GM19240 (cell line): ENCODE results near the gene DIP2C.

ENCODE experiments used
- DNase-seq: peaks from one replicate; pipeline ENCODE4 v3.0.0; 2011; ENCODE audit warnings: low spot score; ENCODE audit not compliant: insufficient read length

Gene DIP2C, protein sequence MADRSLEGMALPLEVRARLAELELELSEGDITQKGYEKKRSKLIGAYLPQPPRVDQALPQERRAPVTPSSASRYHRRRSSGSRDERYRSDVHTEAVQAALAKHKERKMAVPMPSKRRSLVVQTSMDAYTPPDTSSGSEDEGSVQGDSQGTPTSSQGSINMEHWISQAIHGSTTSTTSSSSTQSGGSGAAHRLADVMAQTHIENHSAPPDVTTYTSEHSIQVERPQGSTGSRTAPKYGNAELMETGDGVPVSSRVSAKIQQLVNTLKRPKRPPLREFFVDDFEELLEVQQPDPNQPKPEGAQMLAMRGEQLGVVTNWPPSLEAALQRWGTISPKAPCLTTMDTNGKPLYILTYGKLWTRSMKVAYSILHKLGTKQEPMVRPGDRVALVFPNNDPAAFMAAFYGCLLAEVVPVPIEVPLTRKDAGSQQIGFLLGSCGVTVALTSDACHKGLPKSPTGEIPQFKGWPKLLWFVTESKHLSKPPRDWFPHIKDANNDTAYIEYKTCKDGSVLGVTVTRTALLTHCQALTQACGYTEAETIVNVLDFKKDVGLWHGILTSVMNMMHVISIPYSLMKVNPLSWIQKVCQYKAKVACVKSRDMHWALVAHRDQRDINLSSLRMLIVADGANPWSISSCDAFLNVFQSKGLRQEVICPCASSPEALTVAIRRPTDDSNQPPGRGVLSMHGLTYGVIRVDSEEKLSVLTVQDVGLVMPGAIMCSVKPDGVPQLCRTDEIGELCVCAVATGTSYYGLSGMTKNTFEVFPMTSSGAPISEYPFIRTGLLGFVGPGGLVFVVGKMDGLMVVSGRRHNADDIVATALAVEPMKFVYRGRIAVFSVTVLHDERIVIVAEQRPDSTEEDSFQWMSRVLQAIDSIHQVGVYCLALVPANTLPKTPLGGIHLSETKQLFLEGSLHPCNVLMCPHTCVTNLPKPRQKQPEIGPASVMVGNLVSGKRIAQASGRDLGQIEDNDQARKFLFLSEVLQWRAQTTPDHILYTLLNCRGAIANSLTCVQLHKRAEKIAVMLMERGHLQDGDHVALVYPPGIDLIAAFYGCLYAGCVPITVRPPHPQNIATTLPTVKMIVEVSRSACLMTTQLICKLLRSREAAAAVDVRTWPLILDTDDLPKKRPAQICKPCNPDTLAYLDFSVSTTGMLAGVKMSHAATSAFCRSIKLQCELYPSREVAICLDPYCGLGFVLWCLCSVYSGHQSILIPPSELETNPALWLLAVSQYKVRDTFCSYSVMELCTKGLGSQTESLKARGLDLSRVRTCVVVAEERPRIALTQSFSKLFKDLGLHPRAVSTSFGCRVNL (N-terminal part only)

DNA sequence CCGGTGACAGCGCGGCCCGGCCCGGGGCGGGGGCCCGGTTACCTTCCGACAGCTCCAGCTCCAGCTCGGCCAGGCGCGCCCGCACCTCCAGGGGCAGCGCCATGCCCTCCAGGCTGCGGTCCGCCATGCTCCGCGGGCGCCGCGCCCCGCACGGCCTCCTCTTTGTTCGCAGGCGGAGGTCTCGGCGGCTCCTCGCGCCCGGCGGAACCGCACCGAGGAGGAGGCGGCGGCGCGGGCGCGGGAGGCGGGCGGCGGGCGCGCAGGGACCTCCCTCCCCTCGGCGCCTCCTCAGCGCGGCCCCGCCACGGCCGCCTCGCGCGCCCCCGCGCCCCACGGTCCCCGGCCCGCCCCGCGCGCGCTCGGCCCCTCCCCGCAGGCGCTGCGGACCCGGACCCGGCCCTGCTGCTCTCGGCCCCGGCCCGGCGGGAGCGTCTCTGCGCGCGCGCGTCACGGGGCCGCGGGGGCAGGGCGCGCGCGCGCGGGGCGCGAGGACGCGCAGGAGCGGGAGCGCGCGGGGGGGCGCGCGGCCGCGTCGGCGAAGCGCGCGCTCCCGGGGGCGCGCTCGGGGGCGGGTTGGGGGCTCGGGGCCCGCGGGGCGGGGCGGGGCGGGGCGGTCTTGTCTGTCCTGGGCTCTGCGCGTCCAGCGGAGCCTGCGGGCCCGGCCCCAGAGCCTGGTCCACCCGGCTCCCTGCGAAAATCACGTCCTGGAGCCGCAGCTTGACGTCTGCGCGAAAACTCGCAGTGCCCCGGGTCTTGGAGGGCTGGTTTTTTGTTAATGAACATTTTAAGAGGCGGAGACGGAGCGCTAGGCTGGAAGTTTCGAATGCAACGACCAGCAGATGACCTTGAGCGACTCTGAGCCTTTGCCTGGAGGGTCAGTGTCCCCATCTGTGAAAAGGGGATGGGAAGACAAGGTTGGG, at the start of gene DIP2C:
Gene DIP2C, minus strand, starts transcription at position 217 of the 920 bp plus-strand sequence. Its CDS starts 90 bp downstream, at position 127.
- no peak for DNase-seq

DNA sequence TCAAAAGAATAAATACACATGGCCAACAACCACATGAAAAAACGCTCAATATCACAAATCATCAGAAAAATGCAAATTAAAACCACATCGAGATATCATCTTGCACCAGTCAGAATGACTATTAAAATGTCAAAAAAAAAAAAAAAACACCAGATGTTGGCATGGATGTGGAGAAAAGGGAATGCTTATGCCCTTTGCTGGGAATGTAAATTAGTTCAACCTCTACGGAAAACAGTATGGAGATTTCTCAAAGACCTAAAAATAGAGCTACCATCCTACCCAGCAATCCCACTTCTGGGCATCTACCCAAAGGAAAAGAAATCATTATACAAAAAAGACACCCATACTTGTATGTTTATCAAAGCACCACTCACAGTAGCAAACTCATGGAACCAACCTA, 45.0 kb upstream of the DIP2C start:
- no peak for DNase-seq

DNA sequence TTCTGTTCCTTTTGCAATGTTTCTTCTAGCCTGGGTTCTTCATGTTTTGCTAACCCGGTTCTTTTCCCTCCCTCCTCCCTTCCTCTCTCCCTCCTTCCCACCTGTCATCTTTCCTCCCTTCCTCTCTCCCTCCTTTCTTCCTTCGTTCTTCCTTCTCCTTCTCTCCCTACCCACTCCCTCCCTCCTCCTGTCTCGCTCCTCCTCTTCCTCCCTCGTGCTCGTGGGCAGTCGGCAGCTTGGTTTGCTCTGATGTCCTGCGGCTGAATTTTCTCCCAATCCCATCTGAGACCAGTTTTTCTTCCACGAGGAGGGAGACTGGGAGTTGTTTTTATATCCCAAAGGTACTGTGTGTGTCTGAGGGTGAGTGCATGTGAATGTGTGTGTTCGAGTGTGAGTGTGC, 43.6 kb upstream of the DIP2C start:
- no peak for DNase-seq

DNA sequence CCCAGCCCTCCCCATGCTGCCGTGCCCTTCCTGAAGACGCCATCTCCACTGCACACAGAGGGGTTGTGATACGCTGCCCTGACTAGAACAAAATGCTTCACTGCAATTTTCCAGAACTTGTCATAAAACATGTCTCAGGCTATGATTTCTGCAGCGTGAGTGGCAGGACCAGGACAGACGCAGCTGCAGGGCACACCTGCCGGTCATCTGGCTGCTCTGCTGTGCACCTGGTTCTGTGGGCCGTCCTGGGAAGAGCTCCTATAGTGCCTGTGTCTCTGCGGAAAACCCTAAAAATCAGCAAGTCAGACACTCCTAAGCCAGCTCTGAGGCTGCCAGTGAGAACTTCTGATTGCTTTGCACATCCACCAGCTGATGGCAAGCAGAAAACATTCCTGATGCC, 39.7 kb upstream of the DIP2C start:
- no peak for DNase-seq

DNA sequence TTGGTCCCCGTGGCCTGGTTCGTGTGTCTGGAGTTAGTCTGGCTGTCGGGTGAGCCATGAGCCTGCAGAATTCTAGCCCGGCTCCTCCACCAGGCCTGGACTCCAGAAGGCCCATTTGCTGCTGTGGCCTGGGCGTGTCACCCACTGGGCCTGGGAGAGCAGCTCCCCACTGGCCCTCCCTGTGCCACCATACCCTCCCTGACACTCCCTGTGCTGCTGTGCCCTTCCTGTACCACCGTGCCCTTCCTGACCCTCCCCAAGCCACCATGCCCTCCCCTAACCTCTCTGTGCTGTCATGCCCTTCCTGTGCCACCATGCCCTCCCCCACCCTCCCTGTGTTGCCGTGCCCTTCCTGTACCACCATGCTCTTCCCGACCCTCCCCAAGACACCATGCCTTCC, 39.1 kb upstream of the DIP2C start:
- no peak for DNase-seq

DNA sequence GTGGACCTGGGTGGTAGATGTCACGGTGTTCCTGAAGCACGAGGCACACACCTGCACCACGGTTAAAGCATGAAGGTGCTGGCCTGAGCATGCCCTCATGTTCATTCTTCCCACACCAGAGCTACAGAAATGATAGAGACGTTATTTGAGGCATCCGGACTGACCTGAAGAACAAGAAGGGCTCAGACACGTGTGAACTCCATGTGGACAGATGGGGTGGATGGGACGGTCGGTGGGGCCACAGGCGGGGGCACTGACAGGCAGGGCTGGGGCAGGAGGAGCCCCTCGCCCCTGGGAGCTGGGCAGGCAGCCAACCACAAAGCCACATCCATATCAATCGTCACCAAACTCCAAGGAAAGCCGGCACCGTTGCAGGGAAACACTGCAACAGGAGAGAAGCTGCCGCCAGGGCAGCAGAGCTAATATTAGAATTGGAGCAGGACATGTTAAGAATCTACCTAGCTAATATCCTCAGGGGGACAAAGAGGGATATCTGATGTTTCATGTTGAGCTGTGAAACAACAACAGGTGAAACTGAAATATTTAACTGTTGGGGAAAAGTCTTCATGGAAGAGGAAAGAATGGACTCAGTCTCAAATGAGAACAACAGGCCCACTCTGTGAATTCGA, 37.8 kb upstream of the DIP2C start:
- DNase-seq, result no peak

DNA sequence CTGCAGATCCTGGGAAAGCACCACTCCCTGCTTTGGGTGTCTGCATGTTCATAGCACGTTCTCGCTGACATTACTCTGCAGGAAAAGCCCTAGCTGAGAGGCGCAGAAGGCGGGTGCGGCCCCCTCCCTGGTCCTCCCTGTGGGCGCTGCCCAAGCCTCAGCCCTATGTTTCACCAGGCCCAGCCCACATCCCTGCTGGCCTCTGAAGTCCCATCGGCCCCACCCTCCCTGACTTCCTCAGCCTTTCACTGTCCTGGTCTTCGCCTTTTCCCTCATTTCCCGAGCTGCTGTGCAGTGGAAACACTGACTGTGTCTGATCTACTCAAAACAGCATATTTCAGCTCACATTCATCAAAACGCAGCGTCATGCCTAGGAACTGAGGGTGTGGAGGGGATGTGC, 36.3 kb upstream of the DIP2C start:
- DNase-seq, result no peak

DNA sequence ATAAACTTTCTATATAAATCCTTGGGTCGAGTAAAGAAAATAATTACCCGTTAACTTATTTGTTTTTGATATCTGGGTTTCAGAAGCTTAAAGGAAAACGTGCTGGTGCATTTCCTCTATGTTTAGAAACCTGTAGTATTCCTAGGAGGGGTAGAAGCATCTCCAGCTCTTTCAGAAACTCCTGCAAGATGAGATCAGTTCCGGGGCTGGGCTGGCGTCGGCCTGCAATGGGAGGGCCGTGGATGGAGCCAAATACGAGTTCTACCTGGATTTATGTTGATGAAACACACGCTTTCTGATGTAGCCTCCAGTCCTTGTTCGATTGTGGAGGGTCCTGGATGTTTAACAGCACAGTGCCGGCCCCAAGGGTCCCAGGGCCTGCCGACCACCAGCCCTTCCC, 35.8 kb upstream of the DIP2C start:
- no peak for DNase-seq

DNA sequence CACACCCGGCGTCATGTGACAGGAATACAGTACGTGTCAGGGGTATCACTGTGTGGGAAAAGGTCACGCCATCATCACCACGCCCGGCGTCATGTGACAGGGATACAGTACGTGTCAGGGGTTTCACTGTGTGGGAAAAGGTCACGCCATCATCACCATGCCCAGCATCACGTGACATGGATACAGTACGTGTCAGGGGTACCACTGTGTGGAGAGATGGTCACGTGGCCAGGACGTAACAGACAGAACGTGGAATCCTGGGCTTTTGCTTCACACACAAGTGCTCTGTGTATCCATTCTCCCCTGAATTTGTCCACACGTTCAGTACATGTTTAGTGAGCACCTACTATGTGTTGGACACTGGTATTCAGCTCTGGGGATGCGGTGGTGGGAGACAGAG, 34.5 kb upstream of the DIP2C start:
- DNase-seq, result no peak

DNA sequence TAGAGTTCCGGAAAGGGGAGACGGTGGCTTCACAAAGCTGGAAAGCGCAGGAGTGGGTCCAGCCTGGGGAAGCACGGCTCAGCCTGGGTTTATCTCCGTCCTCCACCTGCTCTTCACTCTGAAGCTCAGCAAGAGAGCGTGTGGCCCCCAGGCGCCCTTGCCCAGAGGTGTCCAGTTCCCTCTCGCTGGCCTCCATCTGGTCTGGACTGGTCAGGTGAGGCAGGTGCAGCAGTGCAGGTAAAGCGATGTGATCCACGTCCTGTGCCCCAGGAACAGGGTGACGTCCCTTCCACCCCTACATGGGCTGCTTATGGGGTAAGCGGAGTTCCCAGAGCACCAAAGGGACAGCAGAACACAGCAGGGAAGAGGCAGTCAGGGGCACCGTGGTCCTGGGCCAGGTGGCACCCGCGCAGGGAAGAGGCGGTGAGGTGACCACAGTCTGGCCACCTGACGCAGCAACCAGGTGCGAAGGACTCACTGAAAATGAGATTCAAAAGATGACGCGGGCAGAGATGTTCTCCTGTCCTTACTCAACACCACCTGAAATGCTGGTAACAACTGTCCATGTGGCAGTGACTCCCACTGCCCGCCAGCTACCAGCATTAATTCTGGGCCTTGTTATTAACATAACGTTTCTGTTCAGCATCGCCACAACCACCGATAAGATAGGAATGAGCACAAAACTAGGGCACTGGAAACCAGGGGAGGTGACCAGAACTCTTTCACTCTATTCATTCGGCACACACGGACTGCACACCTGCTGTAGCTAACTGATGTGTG, 33.0 kb upstream of the DIP2C start:
- no peak for DNase-seq

DNA sequence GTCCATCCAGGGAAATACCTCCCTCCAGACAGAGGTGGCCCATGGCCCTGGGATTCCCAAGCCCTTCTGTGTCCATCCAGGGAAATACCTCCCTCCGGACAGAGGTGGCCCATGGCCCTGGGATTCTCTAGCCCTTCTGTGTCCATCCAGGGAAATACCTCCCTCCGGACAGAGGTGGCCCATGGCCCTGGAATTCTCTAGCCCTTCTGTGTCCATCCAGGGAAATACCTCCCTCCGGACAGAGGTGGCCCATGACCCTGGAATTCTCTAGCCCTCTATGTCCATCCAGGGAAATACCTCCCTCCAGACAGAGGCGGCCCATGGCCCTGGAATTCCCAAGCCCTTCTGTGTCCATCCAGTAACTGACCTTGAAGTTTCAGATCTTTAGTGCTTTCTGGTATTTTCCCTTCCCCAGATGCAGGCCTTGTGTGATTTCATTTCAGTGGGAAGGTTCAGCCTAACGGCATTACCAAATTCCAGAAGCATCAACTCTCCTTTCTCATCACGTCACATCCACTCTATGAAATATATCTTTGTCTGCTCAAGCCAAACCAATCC, 28.8 kb upstream of the DIP2C start:
- no peak for DNase-seq

DNA sequence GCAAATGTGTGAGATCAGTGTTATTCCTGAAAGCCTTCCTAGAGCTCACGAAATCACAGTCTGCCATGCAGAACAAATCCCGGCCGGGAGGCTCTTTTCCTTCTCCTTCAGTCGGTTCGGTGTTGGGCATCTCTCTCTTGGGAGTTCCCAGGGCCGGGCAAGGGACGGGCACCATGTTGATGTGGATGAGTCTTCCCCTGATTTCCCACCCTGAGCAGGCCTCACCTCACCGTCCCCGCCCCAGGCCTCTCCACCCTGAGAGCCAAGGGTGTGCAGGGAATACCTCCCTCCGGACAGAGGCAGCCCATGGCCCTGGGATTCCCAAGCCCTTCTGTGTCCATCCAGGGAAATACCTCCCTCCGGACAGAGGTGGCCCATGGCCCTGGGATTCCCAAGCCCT, 28.0 kb upstream of the DIP2C start:
- no peak for DNase-seq

DNA sequence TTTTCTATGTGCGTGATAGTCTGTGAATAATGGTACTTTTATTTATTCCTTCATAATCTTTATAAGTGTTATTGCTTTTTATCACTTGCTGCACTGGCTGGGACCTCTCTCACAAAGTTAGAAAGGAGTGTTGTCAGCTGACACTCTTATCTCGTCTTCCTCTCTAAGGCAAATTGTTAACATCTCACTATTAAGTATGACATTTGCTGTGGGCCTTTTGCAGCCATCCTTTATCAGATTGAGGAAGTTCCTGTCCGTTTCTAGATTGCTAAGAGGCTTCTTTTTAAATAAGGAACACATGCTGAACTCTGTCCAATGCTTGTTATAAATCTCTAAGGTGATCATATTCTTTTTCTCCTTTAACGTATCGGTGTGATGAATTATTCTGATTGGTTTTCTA, 27.4 kb upstream of the DIP2C start:
- no peak for DNase-seq

DNA sequence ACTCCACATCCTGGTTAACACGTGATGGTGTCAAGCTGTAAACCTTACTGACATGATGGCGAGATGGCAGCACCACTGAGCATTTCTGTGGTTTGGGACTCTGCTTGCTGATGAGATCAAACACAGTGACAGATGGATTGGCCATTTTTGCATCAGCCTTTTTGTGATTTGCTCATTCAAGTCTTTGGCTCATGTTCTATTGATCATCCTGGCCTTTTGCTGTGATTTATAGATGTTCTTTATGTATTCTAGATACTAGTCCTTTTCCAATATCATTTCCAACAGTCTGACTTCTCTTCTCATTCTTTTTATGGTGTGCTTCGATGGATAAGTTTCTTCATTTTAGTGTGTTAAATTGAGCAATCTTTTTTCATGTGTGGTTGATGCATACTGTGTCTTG, 24.7 kb upstream of the DIP2C start:
- no peak for DNase-seq

DNA sequence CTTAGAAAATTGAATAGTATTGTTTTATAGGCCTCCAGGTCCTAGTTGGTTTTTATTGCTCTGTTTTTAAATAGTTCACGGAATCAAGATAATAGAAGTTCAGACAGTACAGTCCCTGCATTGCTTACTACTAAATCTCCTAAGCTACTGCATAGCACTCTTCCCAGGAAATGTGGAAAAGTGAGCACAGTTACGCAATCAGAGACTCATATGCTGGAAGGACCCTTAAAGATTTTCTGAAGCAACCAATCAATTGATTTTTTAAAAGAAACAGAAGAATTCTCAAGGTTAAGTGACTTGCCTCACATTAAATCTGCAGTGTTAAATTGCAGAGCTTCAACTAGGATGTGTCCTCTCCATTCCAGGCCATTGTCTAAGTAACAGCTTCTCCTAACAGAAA, 23.1 kb upstream of the DIP2C start:
- DNase-seq, result no peak

DNA sequence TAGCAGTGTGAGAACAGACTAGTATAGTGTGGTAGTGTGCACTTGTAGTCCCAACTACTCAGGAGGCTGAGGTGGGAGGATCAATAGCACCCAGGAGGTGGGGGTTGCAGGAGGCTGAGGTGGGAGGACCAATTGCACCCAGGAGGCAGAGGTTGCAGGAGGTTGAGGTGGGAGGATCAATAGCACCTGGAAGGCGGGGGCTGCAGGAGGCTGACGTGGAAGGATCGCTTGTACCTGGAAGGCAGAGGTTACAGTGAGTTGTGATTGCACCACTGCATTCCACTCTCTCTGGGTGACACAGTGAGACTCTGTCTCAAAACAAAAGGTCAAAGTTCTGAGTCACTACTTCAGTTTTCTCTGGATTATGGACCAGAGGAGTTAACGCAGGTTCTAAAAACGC, 22.6 kb upstream of the DIP2C start:
- no peak for DNase-seq

DNA sequence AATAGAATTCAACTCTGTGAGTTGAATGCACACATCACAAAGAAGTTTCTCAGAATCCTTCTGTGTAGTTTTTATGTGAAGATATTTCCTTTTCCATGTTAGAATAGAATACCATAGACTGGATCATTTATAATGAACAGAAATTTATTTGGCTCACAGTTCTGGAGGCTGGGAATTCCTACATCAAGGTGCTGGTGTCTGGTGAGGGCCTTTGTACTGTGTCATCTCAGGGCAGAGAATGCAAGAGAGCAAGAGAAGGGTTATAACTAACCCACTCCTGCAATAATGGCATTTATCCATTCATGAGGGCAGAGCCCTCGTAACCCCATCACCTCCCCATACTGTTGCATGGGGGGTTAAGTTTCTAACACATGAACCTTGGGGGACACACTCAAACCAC, 18.4 kb upstream of the DIP2C start:
- no peak for DNase-seq

DNA sequence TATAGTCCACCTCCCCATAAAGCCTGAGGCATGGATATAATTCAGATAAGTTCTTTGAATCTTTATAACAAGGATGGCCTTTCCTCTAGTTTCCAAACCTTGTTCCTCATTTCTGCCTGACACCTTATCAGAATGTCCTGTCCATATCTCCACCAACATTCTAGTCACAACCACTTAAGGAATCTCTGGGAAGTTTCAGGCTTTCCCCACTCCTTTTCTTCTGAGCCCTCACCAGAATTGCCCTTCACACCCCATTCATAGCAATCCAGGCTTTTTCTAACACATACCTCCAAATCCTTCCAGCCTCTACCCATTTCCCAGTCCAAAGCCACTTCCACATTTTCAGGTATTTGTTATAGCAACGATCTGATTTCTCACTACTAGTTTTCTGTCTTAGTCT, 18.0 kb upstream of the DIP2C start:
- no peak for DNase-seq

DNA sequence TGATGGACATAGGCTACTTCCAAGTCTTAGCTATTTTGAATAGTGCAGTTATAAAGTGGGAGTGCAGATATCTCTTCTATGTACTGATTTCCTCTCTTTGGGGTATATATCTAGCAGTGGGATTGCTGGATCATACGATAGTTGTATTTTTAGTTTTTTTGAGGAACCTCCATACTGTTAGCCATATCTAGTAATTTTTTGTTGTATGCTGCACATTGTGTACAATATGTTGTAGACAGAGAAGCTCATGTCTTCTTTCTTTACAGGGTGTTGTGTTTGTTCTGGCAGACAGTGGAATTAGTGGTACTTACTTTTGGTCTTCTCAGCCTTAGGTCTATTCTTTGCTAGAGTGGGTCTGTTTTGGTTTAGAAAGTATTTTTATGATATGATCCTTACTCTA, 13.7 kb upstream of the DIP2C start:
- DNase-seq, result no peak
